ENCODE measurements around the gene TPD52L1.

TPD52L1 gene

DNA sequence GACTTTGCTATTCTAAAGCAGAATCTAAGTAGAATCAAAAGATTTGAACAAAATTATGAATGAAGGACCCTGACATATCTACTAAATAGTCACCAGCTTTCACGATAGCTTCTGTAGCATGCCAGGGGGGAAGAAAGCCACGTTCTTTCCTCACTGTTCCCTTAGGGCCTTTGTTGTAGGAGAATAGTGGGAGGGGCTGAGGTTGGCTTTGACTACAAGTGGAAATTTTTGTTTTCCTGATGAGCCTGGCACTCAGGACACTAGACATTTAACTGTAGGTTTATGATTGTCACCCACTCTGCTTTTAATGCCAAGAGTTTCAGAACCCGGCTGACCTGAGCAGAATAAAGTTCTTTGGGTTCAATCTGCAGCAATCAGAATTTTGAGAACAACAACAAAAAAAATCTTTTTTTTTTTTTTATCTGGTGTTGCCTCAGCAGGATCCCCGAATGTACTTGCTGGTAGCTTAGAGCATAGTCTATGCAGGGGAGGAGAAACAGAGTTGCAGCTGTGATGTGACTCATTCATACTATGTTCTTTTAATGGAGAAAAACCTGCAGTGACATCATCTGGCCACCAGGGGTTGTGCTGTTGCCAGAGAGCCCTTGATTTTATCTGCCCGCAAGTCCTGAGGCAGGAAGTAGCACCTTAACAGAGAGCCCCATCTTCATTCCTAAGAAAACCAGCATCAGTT is 38.5 kb downstream of the TPD52L1 start:
- TF ChIP-seq ZFX (IDR thresholded peaks at IDR 0.05; ENCODE audit: borderline replicate concordance), result no peak
- TF ChIP-seq, protein P1, sequence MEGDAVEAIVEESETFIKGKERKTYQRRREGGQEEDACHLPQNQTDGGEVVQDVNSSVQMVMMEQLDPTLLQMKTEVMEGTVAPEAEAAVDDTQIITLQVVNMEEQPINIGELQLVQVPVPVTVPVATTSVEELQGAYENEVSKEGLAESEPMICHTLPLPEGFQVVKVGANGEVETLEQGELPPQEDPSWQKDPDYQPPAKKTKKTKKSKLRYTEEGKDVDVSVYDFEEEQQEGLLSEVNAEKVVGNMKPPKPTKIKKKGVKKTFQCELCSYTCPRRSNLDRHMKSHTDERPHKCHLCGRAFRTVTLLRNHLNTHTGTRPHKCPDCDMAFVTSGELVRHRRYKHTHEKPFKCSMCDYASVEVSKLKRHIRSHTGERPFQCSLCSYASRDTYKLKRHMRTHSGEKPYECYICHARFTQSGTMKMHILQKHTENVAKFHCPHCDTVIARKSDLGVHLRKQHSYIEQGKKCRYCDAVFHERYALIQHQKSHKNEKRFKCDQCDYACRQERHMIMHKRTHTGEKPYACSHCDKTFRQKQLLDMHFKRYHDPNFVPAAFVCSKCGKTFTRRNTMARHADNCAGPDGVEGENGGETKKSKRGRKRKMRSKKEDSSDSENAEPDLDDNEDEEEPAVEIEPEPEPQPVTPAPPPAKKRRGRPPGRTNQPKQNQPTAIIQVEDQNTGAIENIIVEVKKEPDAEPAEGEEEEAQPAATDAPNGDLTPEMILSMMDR (IDR thresholded peaks at IDR 0.05), result peak; percentile 85

DNA sequence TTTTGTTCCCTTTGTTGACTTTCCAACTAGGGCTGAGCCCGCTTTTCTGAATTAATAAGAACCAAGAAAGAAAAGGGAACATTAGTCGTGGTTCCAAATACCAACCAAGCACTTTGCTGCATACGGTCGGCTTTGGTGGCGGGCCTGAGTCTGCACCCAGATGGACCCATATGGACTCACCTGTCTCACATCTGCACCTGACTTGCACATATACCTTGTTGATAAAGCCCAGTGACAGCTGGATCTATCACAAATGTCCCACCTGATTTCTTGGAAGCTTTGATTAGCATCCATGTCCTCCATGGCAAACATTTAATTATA is 39.0 kb downstream of the TPD52L1 start:
- TF ChIP-seq, protein P1 (IDR thresholded peaks at IDR 0.05), result peak; percentile 60
- TF ChIP-seq ZFX (IDR thresholded peaks at IDR 0.05; ENCODE audit: borderline replicate concordance), result no peak
- no peak overlapping the region for H3K27ac ChIP-seq

More for the DNA sequence above, 38.5 kb downstream of the TPD52L1 start:
- H3K27ac ChIP-seq, result no peak overlapping the region

DNA sequence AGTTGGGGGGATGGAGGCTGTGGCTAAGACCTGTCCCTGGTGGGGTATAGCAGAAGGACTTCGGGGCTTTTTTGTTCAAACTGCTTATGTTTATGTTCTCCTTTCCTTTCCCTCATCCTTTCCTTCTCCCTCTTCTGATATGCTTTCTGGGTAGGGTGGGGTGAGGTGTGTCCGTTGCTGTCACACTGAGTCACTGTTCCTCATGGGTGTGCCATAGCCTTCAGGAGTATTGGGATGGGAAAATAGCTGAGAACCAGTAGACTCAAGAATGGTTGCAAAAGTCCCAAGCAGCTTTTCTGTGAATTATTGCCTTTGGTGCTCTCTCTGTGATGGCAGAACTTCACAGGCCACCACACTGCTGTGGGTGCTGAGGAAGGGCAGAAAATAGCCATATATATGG is 39.6 kb downstream of the TPD52L1 start:
- TF ChIP-seq, protein P1 (IDR thresholded peaks at IDR 0.05), result no peak
- TF ChIP-seq ZFX (IDR thresholded peaks at IDR 0.05; ENCODE audit: borderline replicate concordance), result no peak
- no peak overlapping the region for H3K27ac ChIP-seq

DNA sequence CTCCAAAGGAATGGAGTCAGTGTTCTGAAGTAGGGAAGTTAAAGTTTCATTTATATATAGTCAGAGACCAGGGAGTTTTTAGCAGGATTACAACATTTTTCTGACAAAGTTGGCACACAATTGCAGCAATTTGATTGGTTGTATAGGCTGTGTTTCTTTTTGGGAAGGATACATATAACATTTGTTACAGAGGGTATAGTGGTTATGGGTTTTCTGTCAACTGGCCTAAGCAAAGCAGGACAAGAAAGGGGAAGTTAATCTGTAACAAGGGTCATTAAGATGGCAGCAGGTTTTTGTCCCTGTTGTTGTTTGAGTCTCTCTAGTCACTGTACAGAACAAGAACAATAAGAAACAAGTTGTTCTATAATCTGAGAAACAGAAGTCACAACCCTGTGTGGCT is 41.4 kb downstream of the TPD52L1 start:
- H3K27ac ChIP-seq, result no peak overlapping the region

DNA sequence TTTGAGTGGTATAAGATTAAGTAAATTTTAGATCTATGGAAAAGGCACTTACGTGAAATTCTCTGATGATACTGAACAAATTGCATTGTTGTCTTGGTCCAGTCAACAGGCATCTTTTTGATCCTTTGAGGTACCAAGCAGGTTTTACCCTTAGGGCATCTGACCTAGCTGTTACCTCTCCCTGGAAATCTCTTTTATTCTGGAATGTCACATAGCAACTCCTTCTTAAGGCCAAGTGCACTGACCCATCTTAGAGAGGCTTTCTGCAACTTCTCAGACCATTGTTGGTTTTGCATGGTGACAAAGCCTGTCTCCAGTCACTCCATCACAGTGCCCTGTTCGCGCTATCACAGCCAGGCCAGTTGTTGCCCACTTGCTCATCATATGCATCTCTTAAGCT is 42.0 kb downstream of the TPD52L1 start:
- H3K27ac ChIP-seq, result no peak overlapping the region
- TF ChIP-seq, protein P1 (IDR thresholded peaks at IDR 0.05), result no peak
- TF ChIP-seq ZFX (IDR thresholded peaks at IDR 0.05; ENCODE audit: borderline replicate concordance), result no peak

More for the DNA sequence above, 41.4 kb downstream of the TPD52L1 start:
- TF ChIP-seq, protein P1 (IDR thresholded peaks at IDR 0.05), result no peak
- no peak for TF ChIP-seq ZFX (IDR thresholded peaks at IDR 0.05; ENCODE audit: borderline replicate concordance)

DNA sequence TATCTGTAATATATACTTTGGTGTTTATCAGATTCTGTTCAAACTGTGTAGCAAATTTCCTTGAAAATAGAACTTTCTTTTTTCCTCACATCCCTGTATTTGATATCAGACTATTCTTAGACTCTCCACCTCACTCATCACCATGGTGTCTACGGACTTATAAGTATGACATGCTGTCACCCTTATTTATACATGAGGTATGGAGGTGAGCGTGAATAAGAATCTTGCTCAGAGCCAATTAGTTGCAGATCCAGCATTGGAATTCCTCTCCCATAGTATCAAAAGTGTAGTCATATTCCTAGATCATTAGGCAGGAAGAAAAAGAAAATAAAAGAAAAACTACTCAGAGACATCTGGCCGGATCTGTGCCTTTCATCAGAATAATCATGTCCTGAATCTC is 43.0 kb downstream of the TPD52L1 start:
- TF ChIP-seq, protein P1 (IDR thresholded peaks at IDR 0.05), result no peak
- TF ChIP-seq ZFX (IDR thresholded peaks at IDR 0.05; ENCODE audit: borderline replicate concordance), result no peak

DNA sequence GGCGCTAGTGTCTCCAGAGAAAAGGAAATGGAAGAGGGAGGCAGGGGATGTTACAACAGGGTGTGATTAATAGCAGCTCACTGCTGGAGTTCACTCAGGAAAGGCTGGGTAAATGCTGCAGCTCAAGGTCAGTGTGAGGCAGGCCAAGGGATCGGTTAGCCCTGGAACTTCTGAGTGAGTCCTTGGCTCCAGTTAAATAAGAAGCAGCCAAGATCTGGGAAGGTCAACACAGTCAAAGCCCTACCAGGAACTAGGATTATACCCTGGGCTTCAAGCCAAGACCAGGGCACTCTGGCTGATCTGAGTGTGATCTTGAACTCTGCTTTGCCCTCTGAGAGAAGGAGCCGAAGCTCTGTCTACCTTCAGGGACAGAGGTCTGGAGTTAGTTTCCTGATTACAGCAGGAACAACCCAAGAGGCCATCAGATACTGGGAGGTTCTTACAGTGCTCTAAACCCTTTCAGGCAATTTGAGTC is 44.3 kb downstream of the TPD52L1 start:
- H3K27ac ChIP-seq, result peak overlapping the region; percentile 72
- TF ChIP-seq ZFX (IDR thresholded peaks at IDR 0.05; ENCODE audit: borderline replicate concordance), result no peak
- TF ChIP-seq, protein P1 (IDR thresholded peaks at IDR 0.05), result no peak

More for the DNA sequence above, 43.0 kb downstream of the TPD52L1 start:
- H3K27ac ChIP-seq, result peak overlapping the region; percentile 72; the same call in 1 of the 2 replicates

All from 22Rv1 (cell line).